HepG2 (cell line): ENCODE measurements around the gene PLXNC1. TPM values are rescaled to one million over a fixed set of nuclear protein-coding genes. Genes with fewer than 3 reads are reported as not detected.
A peak's percentile ranks its signal among the peaks of the same experiment; 100 is the strongest.

Experiments
- BORCS8-MEF2B ChIP-seq: sonication (generic); formaldehyde crosslinking; IDR thresholded peaks from 2 replicates; pipeline ENCODE4 v1.8.0; 2022; ENCODE audit warnings: mild to moderate bottlenecking, missing genetic modification reagents
- FOXO1 ChIP-seq: sonication (generic); formaldehyde crosslinking; IDR thresholded peaks from 2 replicates; pipeline ENCODE4 v1.4.0; 2020; ENCODE audit warnings: missing genetic modification reagents
- NFYB ChIP-seq: sonication (generic); formaldehyde crosslinking; IDR thresholded peaks from 2 replicates; pipeline ENCODE4 v1.4.0; 2020; ENCODE audit warnings: missing genetic modification reagents
- SAP130 ChIP-seq: IDR thresholded peaks from 2 replicates; pipeline ENCODE4 v1.6.1; 2016; ENCODE audit warnings: low read depth
- SMARCC2 ChIP-seq: fragments of 450-650 bp; IDR thresholded peaks from 2 replicates; pipeline ENCODE4 v1.6.1; 2017; ENCODE audit warnings: antibody characterized with exemption, mild to moderate bottlenecking
- TOPORS ChIP-seq: sonication (generic); formaldehyde crosslinking; IDR thresholded peaks from 2 replicates; pipeline ENCODE4 v1.8.0; 2023; ENCODE audit warnings: mild to moderate bottlenecking, missing genetic modification reagents
- TRIM24 ChIP-seq: sonication (generic); formaldehyde crosslinking; IDR thresholded peaks from 2 replicates; pipeline ENCODE4 v1.8.0; 2022; ENCODE audit warnings: mild to moderate bottlenecking, missing genetic modification reagents
- ZNF367 ChIP-seq: sonication (generic); formaldehyde crosslinking; IDR thresholded peaks from 2 replicates; pipeline ENCODE4 v1.4.0; 2020; ENCODE audit warnings: missing genetic modification reagents, borderline replicate concordance
- ZNF382 ChIP-seq: sonication (generic); formaldehyde crosslinking; IDR thresholded peaks from 2 replicates; pipeline ENCODE4 v1.5.0; 2020; ENCODE audit warnings: missing genetic modification reagents, mild to moderate bottlenecking, borderline replicate concordance
- ZNF724P ChIP-seq: sonication (generic); formaldehyde crosslinking; IDR thresholded peaks from 2 replicates; pipeline ENCODE4 v1.8.0; 2022; ENCODE audit warnings: missing genetic modification reagents, borderline replicate concordance
- polyA plus RNA-seq, 8 experiments: library from polyadenylated mRNA; depleted of rRNA in 3 of 8; stranded (reverse) in 7 of 8; unstranded in 1 of 8; fragments of >200 nt; fragmentation: Illumina TruSeq in 4 of 8; extraction: Trizol in 4 of 8; gene quantifications; 2 replicates each; pipeline versions ENCODE4 v1.2.1 to v1.2.3, GENCODE V29; 2011 to 2016; ENCODE audit warnings: low read depth in 4 of 8, missing spikeins in 1 of 8, mixed read lengths in 1 of 8; ENCODE audit not compliant: insufficient read depth in 1 of 8
- total RNA-seq, 5 experiments: library from RNA; depleted of rRNA; stranded (reverse); fragments of >200 nt; fragmentation: Illumina TruSeq; extraction: Trizol; gene quantifications; 2 replicates each; pipeline ENCODE4 v1.2.3, GENCODE V29; 2016; ENCODE audit warnings: low read depth in 1 of 5
- TF ChIP-seq, protein P1 (sequence below): sonication (generic); formaldehyde crosslinking; IDR thresholded peaks from 2 replicates; pipeline ENCODE4 v1.4.0; 2020; ENCODE audit warnings: mild to moderate bottlenecking, missing genetic modification reagents, borderline replicate concordance
- TF ChIP-seq, protein P2 (sequence below): sonication (generic); formaldehyde crosslinking; IDR thresholded peaks from 2 replicates; pipeline ENCODE4 v1.4.0; 2020; ENCODE audit warnings: missing genetic modification reagents
- TF ChIP-seq, protein P3 (sequence below): sonication (generic); formaldehyde crosslinking; IDR thresholded peaks from 2 replicates; pipeline ENCODE4 v1.5.0; 2020; ENCODE audit warnings: mild to moderate bottlenecking, missing genetic modification reagents, moderate library complexity
- TF ChIP-seq, protein P4 (sequence below): IDR thresholded peaks from 2 replicates; pipeline ENCODE4 v1.6.1; 2016; ENCODE audit warnings: low read depth, borderline replicate concordance

PLXNC1 gene
- total and polyA plus RNA-seq, 2 of the 13 experiments (the other 11 are each of a cell fraction or from before 2014, with no cell fraction given) = 6.6 to 11.2 TPM

DNA sequence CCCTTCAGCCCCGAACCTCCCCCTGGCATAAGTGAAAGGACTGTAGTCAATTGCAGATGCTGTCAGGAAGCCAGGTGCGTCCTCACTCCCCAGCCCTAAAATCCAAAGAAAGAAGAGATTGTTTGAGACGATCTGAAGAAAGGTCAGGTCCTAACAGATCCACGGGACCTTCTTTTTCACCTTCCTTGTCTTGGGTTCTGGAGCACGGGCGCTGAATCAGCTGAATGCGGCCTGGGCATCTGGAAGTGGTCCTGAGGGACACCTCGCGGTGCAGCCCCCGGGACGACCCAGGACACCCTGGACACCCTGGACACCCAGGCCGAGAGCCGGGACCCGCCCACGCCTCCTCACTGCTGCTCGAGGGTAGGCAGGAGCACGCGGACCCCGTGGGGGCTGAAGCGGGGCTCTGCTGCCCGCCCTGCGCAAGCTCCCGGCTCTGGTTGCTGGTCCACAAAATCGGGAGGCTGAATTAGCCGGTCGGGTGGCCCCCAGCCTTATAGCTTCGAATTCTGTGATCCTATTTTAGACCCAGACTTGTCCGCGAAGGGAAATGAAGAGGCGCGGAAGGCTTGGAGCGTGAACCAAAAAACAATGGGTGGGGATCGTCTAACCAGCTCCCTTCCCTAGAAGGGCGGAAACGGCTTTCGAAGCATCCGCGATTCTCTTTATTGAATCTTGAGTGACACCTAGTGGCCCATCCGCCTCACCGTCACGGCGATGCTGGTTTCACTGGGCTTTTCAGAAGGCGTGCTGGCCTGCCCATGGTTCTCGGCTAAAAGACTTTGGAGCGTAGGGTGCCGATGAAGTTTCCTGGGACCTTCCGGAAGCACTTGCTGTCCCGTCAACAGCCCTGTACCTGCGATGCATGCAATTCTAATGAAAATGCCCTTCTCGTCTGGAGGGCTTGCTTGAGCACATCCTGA, 46.4 kb upstream of the PLXNC1 start (continued):
- TF ChIP-seq, protein P1, sequence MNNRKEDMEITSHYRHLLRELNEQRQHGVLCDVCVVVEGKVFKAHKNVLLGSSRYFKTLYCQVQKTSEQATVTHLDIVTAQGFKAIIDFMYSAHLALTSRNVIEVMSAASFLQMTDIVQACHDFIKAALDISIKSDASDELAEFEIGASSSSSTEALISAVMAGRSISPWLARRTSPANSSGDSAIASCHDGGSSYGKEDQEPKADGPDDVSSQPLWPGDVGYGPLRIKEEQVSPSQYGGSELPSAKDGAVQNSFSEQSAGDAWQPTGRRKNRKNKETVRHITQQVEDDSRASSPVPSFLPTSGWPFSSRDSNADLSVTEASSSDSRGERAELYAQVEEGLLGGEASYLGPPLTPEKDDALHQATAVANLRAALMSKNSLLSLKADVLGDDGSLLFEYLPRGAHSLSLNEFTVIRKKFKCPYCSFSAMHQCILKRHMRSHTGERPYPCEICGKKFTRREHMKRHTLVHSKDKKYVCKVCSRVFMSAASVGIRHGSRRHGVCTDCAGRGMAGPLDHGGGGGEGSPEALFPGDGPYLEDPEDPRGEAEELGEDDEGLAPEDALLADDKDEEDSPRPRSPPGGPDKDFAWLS (CRISPR knock-in tag) = no peak
- TF ChIP-seq ZNF367 (CRISPR knock-in tag) (no peak), BORCS8-MEF2B (0 out of 2 replicates have a peak, but pooled peaks have one; percentile 18), TOPORS (CRISPR knock-in tag) (no peak), SAP130 (CRISPR knock-in tag) (peak; percentile 46; the same call in 1 of the 2 replicates), SMARCC2 (no peak), ZNF724P (no peak), TRIM24 (CRISPR knock-in tag) (no peak), FOXO1 (CRISPR knock-in tag) (no peak), NFYB (CRISPR knock-in tag) (no peak), ZNF382 (CRISPR knock-in tag) (no peak)
- TF ChIP-seq, protein P2, sequence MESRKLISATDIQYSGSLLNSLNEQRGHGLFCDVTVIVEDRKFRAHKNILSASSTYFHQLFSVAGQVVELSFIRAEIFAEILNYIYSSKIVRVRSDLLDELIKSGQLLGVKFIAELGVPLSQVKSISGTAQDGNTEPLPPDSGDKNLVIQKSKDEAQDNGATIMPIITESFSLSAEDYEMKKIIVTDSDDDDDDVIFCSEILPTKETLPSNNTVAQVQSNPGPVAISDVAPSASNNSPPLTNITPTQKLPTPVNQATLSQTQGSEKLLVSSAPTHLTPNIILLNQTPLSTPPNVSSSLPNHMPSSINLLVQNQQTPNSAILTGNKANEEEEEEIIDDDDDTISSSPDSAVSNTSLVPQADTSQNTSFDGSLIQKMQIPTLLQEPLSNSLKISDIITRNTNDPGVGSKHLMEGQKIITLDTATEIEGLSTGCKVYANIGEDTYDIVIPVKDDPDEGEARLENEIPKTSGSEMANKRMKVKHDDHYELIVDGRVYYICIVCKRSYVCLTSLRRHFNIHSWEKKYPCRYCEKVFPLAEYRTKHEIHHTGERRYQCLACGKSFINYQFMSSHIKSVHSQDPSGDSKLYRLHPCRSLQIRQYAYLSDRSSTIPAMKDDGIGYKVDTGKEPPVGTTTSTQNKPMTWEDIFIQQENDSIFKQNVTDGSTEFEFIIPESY = no peak
- TF ChIP-seq, protein P3, sequence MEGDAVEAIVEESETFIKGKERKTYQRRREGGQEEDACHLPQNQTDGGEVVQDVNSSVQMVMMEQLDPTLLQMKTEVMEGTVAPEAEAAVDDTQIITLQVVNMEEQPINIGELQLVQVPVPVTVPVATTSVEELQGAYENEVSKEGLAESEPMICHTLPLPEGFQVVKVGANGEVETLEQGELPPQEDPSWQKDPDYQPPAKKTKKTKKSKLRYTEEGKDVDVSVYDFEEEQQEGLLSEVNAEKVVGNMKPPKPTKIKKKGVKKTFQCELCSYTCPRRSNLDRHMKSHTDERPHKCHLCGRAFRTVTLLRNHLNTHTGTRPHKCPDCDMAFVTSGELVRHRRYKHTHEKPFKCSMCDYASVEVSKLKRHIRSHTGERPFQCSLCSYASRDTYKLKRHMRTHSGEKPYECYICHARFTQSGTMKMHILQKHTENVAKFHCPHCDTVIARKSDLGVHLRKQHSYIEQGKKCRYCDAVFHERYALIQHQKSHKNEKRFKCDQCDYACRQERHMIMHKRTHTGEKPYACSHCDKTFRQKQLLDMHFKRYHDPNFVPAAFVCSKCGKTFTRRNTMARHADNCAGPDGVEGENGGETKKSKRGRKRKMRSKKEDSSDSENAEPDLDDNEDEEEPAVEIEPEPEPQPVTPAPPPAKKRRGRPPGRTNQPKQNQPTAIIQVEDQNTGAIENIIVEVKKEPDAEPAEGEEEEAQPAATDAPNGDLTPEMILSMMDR (CRISPR knock-in tag) = peak; percentile 94
- TF ChIP-seq, protein P4, sequence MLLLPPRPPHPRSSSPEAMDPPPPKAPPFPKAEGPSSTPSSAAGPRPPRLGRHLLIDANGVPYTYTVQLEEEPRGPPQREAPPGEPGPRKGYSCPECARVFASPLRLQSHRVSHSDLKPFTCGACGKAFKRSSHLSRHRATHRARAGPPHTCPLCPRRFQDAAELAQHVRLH (CRISPR knock-in tag) = 0 out of 2 replicates have a peak, but pooled peaks have one; percentile 25
